Measurements from ENCODE around the gene APPL2.

DNA sequence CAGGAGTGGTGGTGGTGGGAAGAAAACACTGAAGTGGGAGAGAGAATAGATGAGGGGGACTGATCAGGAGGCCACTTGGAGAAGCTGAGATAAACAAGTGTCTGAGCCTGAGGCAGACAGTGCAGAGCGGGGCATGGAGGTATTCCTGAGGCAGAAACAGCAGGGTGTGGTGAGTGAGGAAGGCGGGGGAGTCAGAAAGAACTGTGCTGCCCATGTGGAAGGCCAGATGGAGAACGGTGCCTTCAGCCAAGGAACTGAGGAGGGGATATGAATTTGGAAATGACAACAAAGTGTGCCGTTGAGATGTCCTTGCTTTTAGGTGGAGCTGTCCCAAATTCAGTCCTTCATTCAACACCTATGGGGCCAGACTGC, 13.7 kb downstream of the APPL2 start:
- no peak for TF ChIP-seq CTCF (IDR thresholded peaks at IDR 0.05)
- TF ChIP-seq RFX5 (IDR thresholded peaks at IDR 0.05): no peak
- TF ChIP-seq JUN (IDR thresholded peaks at IDR 0.05): no peak
- TF ChIP-seq SREBF2 (IDR thresholded peaks at IDR 0.05): no peak
- TF ChIP-seq USF2 (IDR thresholded peaks at IDR 0.05): no peak
- no peak for TF ChIP-seq POLR2A (IDR thresholded peaks at IDR 0.05; ENCODE audit: low read length)
- TF ChIP-seq CEBPB (IDR thresholded peaks at IDR 0.05): no peak
- no peak for TF ChIP-seq EP300 (IDR thresholded peaks at IDR 0.05)
- TF ChIP-seq, protein P1, sequence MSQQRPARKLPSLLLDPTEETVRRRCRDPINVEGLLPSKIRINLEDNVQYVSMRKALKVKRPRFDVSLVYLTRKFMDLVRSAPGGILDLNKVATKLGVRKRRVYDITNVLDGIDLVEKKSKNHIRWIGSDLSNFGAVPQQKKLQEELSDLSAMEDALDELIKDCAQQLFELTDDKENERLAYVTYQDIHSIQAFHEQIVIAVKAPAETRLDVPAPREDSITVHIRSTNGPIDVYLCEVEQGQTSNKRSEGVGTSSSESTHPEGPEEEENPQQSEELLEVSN (IDR thresholded peaks at IDR 0.05; ENCODE audit: borderline replicate concordance, low read depth): no peak
- no peak for TF ChIP-seq RARB (CRISPR knock-in tag; IDR thresholded peaks at IDR 0.05)
- no peak for TF ChIP-seq MYC (IDR thresholded peaks at IDR 0.05; ENCODE audit: borderline replicate concordance, low read length)
- TF ChIP-seq RCOR1 (IDR thresholded peaks at IDR 0.05; ENCODE audit: low read depth, low read length): no peak
- no peak for TF ChIP-seq CBX2 (IDR thresholded peaks at IDR 0.05; ENCODE audit: borderline replicate concordance, low read depth)

Measured in A549 (cell line).